NB4 (cell line): ENCODE data around the gene CHD6.
A peak's percentile ranks its signal among the peaks of the same experiment; 100 is the strongest.

Experiments
- DNase-seq: peaks from one replicate; pipeline ENCODE4 v3.0.0; 2010; ENCODE audit warnings: low read depth
- H3K4me3 ChIP-seq: one replicate; pipeline ENCODE4 v1.5.1; 2011; ENCODE audit warnings: mild to moderate bottlenecking, low read depth, low read length, moderate library complexity
- MYC ChIP-seq: IDR thresholded peaks from 2 replicates; pipeline ENCODE4 v1.6.1; 2011; ENCODE audit warnings: low read depth, low read length
- POLR2A ChIP-seq: IDR thresholded peaks from 2 replicates; pipeline ENCODE4 v1.6.1; 2011; ENCODE audit warnings: mild to moderate bottlenecking; ENCODE audit not compliant: insufficient read length; ENCODE audit errors: extremely low read depth
- TF ChIP-seq, protein P1 (sequence below): IDR thresholded peaks from 2 replicates; pipeline ENCODE4 v1.6.1; 2011; ENCODE audit warnings: low read depth, low read length
- TF ChIP-seq, protein P2 (sequence below): IDR thresholded peaks from one replicate; pipeline ENCODE4 v1.5.1; 2012; ENCODE audit warnings: low read depth, low read length

Gene CHD6

DNA sequence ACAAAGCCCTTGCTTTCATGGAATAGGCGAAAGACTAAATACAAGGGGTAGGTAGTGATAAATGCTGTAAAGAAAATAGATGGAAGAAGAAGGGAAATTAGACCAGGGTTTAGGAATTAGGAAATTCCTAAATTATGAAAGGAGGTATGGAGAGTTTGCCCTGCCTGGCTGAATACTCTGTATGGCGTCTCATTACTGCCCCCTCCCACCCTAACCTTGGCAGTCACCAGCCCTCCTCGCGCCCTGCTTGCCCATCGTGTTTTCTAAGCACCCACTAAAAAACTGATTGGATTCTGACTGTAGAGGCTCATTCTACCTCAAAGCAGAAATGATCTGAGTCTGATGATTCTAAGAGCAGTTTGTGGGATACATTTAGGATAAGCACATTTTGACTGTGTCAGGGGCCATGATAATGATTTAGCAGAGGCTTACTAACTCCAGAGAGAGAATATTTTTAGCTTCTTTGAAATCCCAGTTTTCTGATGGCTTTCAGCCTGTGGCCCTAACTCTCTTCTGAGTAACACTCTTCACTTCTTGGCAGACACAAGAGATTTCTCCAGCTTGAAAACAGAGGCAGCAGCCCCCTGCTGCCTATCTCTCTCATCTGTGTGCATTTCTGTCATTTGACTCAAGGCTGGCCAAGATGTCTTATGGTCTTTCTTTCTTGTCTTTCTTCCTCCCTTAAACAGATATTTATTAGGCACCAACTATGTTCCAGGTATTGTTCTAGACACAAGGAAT, 1.4 kb upstream of the CHD6 start:
- TF ChIP-seq POLR2A, result no peak
- TF ChIP-seq, protein P1, sequence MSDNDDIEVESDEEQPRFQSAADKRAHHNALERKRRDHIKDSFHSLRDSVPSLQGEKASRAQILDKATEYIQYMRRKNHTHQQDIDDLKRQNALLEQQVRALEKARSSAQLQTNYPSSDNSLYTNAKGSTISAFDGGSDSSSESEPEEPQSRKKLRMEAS, result no peak
- TF ChIP-seq MYC, result no peak
- TF ChIP-seq, protein P2, sequence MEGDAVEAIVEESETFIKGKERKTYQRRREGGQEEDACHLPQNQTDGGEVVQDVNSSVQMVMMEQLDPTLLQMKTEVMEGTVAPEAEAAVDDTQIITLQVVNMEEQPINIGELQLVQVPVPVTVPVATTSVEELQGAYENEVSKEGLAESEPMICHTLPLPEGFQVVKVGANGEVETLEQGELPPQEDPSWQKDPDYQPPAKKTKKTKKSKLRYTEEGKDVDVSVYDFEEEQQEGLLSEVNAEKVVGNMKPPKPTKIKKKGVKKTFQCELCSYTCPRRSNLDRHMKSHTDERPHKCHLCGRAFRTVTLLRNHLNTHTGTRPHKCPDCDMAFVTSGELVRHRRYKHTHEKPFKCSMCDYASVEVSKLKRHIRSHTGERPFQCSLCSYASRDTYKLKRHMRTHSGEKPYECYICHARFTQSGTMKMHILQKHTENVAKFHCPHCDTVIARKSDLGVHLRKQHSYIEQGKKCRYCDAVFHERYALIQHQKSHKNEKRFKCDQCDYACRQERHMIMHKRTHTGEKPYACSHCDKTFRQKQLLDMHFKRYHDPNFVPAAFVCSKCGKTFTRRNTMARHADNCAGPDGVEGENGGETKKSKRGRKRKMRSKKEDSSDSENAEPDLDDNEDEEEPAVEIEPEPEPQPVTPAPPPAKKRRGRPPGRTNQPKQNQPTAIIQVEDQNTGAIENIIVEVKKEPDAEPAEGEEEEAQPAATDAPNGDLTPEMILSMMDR, result no peak
- H3K4me3 ChIP-seq, result no peak overlapping the region
- DNase-seq, result no peak

DNA sequence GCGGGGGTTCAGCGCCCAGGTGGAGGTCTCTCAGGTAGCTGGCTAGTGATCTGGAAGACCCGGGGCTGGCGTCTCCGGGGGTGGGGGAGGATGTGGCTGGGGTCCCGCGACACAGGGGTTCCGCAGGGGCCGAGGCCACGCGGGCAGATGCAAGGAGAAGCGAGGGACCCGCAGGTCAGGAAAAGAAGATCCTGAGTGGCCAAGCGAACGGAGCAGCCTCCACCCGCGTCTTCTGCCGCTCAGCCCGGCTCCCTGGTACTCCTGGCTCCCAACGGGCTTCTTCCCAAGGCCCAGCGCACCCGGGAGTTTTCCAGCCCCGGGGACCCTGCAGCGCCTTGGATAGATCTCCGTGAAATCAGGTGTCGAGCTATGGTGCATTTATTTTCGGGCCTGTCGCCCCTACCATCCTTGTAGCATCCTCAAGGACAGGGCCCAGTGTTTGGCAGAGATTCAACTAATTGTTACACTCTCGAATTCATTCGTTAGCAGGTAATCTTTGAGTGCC, 682 bp upstream of the CHD6 start:
- no peak for DNase-seq
- peak overlapping the region; percentile 35 for H3K4me3 ChIP-seq
- TF ChIP-seq, protein P2, result no peak
- no peak for TF ChIP-seq POLR2A

DNA sequence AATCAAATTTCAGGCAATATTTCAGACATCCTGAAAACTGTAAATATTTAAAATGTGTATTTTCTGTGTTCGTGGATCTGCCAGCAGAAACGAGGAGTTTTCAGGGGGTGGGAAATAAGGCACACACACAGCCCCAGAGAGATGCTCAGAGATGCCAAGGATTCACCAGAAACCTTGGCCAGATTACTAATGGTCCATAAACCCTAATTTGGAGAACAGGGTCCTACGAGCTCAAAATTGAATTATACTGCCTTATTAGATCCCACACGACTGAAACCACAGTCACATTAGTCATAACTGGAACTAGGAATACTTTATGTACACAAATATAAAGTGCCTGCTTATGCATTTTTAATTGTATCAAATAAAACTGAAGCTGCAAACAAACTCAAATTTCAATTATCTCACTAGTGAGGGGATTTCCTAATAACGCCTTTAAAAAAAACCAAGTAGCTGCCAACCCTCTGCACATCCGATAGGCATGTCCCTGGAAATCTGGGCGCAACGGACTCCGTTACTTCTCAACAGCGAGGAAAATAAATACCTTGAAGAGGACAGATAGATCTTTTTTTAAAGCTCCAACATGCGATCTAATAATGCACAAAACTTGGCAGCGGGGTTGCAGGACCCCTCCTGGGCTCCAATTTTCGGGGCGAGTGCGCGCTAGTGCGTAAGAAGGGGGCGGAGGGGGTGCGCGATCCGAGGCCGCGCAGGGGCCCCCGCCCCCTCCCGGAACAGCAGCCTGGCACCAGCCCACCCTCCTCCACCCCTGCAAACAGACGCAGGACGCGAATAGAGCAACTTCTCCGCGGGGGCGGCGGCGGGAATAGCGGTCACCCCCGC, 897 bp downstream of the CHD6 start:
- H3K4me3 ChIP-seq, result peak overlapping the region; percentile 88
- TF ChIP-seq, protein P1, result no peak
- TF ChIP-seq, protein P2, result no peak
- TF ChIP-seq POLR2A (peak; percentile 45), MYC (peak; percentile 53; the same call in 1 of the 2 replicates)
- DNase-seq, result peak; percentile 77

DNA sequence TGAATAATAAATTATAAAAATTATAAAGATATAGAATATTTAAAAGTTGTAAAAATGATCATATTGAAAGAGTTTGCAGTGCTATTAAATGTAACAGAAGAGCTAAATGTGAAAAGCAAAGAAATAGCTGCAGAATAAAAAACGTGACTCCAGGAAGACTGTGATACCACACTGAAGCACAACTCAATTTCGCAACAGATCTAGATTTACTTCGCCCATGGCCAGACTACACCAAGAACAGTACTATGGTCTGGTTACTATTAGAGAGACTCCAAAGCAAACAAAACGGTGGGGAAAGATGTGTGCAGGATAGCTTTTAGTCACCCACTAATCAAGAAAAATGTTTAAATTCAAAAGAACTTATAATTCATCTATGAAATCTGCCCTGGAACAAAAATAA, 1.9 kb downstream of the CHD6 start:
- TF ChIP-seq MYC, result no peak
- TF ChIP-seq POLR2A, result no peak
- TF ChIP-seq, protein P2, result no peak
- TF ChIP-seq, protein P1, result no peak
- peak; percentile 71 for DNase-seq
- peak overlapping the region; percentile 88 for H3K4me3 ChIP-seq

DNA sequence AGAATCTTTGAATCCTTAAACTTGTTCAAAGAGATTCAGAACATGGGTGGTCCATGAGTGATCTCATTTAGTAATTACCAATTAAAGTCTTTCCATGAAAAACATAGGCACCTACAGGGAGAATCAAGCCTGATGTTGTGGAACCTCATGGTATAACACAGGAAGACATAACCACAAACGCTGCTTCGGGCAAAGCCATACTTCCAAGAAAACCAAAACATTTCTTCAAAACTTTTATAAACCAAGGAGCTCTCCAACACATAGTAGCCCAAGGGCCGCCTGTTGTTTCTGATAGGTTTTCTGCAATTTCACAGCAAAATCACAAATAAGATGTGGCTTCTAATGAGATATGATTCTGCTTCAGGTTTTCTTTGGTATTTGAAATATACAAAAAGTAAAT, 2.5 kb downstream of the CHD6 start:
- peak overlapping the region; percentile 88 for H3K4me3 ChIP-seq
- TF ChIP-seq, protein P2, result no peak
- TF ChIP-seq MYC (no peak), POLR2A (no peak)
- TF ChIP-seq, protein P1, result no peak
- DNase-seq, result peak; percentile 28
